IPS-20b (cell line): ENCODE measurements around the gene GPR31.

Experiments used
- H3K27ac ChIP-seq: one replicate; pipeline ENCODE4 v1.5.1; 2013; ENCODE audit warnings: low read length
- H3K27me3 ChIP-seq: 2 replicates; pipeline ENCODE4 v1.6.1; 2013; ENCODE audit warnings: mild to moderate bottlenecking, low read length, inconsistent platforms; ENCODE audit not compliant: insufficient read depth
- H3K36me3 ChIP-seq: 2 replicates; pipeline ENCODE4 v1.6.1; 2013; ENCODE audit warnings: low read depth, mild to moderate bottlenecking, inconsistent platforms, low read length, moderate library complexity; ENCODE audit not compliant: insufficient read depth
- H3K4me1 ChIP-seq: 2 replicates; pipeline ENCODE4 v1.6.1; 2013; ENCODE audit warnings: mild to moderate bottlenecking, control low read depth, inconsistent platforms, low read length, moderate library complexity; ENCODE audit not compliant: insufficient read depth
- H3K4me3 ChIP-seq: 2 replicates; pipeline ENCODE4 v1.5.1; 2013; ENCODE audit warnings: mild to moderate bottlenecking, low read length, inconsistent platforms
- H3K9ac ChIP-seq: 2 replicates; pipeline ENCODE4 v1.6.1; 2013; ENCODE audit warnings: low read depth, mild to moderate bottlenecking, inconsistent platforms, low read length, moderate library complexity
- H3K9me3 ChIP-seq: 2 replicates; pipeline ENCODE4 v1.6.1; 2013; ENCODE audit warnings: mild to moderate bottlenecking, low read depth, low read length, inconsistent platforms; ENCODE audit not compliant: insufficient read depth

GPR31 gene

GRCh38 chr6:167146977-167147376 is 10.8 kb downstream of the GPR31 start:
- H3K36me3 ChIP-seq = no peaks in the 10 kb centered on the region
- peak overlapping the region; percentile 48; the same call in 1 of the 2 replicates for H3K4me3 ChIP-seq
- peak overlapping the region; percentile 49; the same call in 1 of the 2 replicates for H3K9ac ChIP-seq
- peaks cover 4% of the 10 kb centered on the region; the same call in 1 of the 2 replicates for H3K9me3 ChIP-seq
- peaks cover 23% of the 10 kb centered on the region for H3K27me3 ChIP-seq
- no peak overlapping the region for H3K27ac ChIP-seq
- peaks cover 40% of the 10 kb centered on the region for H3K4me1 ChIP-seq

- H3K27me3 ChIP-seq = peaks cover 31% of the 10 kb centered on the region
- H3K4me1 ChIP-seq = peaks cover 37% of the 10 kb centered on the region
- peaks cover 4% of the 10 kb centered on the region; the same call in 1 of the 2 replicates for H3K9me3 ChIP-seq
- H3K27ac ChIP-seq = no peak overlapping the region
- H3K9ac ChIP-seq = peak overlapping the region; percentile 49; the same call in 1 of the 2 replicates
- no peaks in the 10 kb centered on the region for H3K36me3 ChIP-seq
- peak overlapping the region; percentile 48; the same call in 1 of the 2 replicates for H3K4me3 ChIP-seq
Measured at GRCh38 chr6:167146135-167146534, 11.6 kb downstream of the GPR31 start.

- H3K4me1 ChIP-seq = peaks cover 38% of the 10 kb centered on the region
- peaks cover 4% of the 10 kb centered on the region; the same call in 1 of the 2 replicates for H3K9me3 ChIP-seq
- no peak overlapping the region for H3K27ac ChIP-seq
- no peak overlapping the region for H3K9ac ChIP-seq
- H3K36me3 ChIP-seq = no peaks in the 10 kb centered on the region
- no peak overlapping the region for H3K4me3 ChIP-seq
- peaks cover 31% of the 10 kb centered on the region for H3K27me3 ChIP-seq
Measured at GRCh38 chr6:167145461-167145860, 12.3 kb downstream of the GPR31 start.

- H3K4me3 ChIP-seq = no peak overlapping the region
- H3K27ac ChIP-seq = no peak overlapping the region
- peaks cover 24% of the 10 kb centered on the region for H3K27me3 ChIP-seq
- H3K9ac ChIP-seq = no peak overlapping the region
- H3K4me1 ChIP-seq = peaks cover 34% of the 10 kb centered on the region
- H3K36me3 ChIP-seq = no peaks in the 10 kb centered on the region
- peaks cover 4% of the 10 kb centered on the region; the same call in 1 of the 2 replicates for H3K9me3 ChIP-seq
Measured at GRCh38 chr6:167143041-167143440, 14.7 kb downstream of the GPR31 start.

- Histone ChIP-seq H3K9me3 (peaks cover 4% of the 10 kb centered on the region; the same call in 1 of the 2 replicates), H3K4me1 (peaks cover 27% of the 10 kb centered on the region), H3K27me3 (peaks cover 19% of the 10 kb centered on the region; the same call in 1 of the 2 replicates), H3K36me3 (no peaks in the 10 kb centered on the region), H3K9ac (no peak overlapping the region), H3K27ac (no peak overlapping the region), H3K4me3 (no peak overlapping the region)
Measured at GRCh38 chr6:167142433-167142761, 15.4 kb downstream of the GPR31 start.

GRCh38 chr6:167141667-167142432 is 15.9 kb downstream of the GPR31 start:
- no peak overlapping the region for H3K4me3 ChIP-seq
- H3K9me3 ChIP-seq = peaks cover 4% of the 10 kb centered on the region; the same call in 1 of the 2 replicates
- peaks cover 22% of the 10 kb centered on the region for H3K4me1 ChIP-seq
- H3K27ac ChIP-seq = no peak overlapping the region
- H3K27me3 ChIP-seq = peaks cover 19% of the 10 kb centered on the region; the same call in 1 of the 2 replicates
- no peak overlapping the region for H3K9ac ChIP-seq
- H3K36me3 ChIP-seq = no peaks in the 10 kb centered on the region

GRCh38 chr6:167140589-167141474 is 16.9 kb downstream of the GPR31 start:
- Histone ChIP-seq H3K4me3 (no peak overlapping the region), H3K36me3 (no peaks in the 10 kb centered on the region), H3K9me3 (peaks cover 4% of the 10 kb centered on the region; the same call in 1 of the 2 replicates), H3K27me3 (peaks cover 9% of the 10 kb centered on the region; the same call in 1 of the 2 replicates), H3K9ac (no peak overlapping the region), H3K27ac (no peak overlapping the region), H3K4me1 (peaks cover 11% of the 10 kb centered on the region; the same call in 1 of the 2 replicates)

GRCh38 chr6:167139761-167140160 is 18.0 kb downstream of the GPR31 start:
- Histone ChIP-seq H3K36me3 (no peaks in the 10 kb centered on the region), H3K9me3 (peaks cover 2% of the 10 kb centered on the region; the same call in 1 of the 2 replicates), H3K4me3 (no peak overlapping the region), H3K9ac (no peak overlapping the region), H3K27me3 (peaks cover 8% of the 10 kb centered on the region; the same call in 1 of the 2 replicates), H3K4me1 (peaks cover 9% of the 10 kb centered on the region; the same call in 1 of the 2 replicates), H3K27ac (no peak overlapping the region)

GRCh38 chr6:167137881-167138280 is 19.9 kb downstream of the GPR31 start:
- H3K27me3 ChIP-seq = peaks cover 8% of the 10 kb centered on the region; the same call in 1 of the 2 replicates
- H3K36me3 ChIP-seq = no peaks in the 10 kb centered on the region
- H3K9ac ChIP-seq = no peak overlapping the region

GRCh38 chr6:167137081-167137480 is 20.7 kb downstream of the GPR31 start:
- peaks cover 8% of the 10 kb centered on the region; the same call in 1 of the 2 replicates for H3K27me3 ChIP-seq
- no peak overlapping the region for H3K4me3 ChIP-seq
- H3K4me1 ChIP-seq = peaks cover 9% of the 10 kb centered on the region; the same call in 1 of the 2 replicates
- no peaks in the 10 kb centered on the region for H3K36me3 ChIP-seq
- no peak overlapping the region for H3K27ac ChIP-seq
- H3K9me3 ChIP-seq = no peaks in the 10 kb centered on the region
- H3K9ac ChIP-seq = no peak overlapping the region

More at GRCh38 chr6:167137881-167138280, 19.9 kb downstream of the GPR31 start:
- Histone ChIP-seq H3K4me1 (peaks cover 9% of the 10 kb centered on the region; the same call in 1 of the 2 replicates), H3K9me3 (no peaks in the 10 kb centered on the region), H3K27ac (no peak overlapping the region), H3K4me3 (no peak overlapping the region)

GRCh38 chr6:167136376-167136775 is 21.4 kb downstream of the GPR31 start:
- Histone ChIP-seq H3K4me3 (no peak overlapping the region), H3K27ac (no peak overlapping the region), H3K9me3 (no peaks in the 10 kb centered on the region), H3K4me1 (peaks cover 8% of the 10 kb centered on the region; the same call in 1 of the 2 replicates), H3K27me3 (peaks cover 1% of the 10 kb centered on the region; the same call in 1 of the 2 replicates), H3K36me3 (no peaks in the 10 kb centered on the region), H3K9ac (no peak overlapping the region)
